HG02571 (cell line): ENCODE measurements around the gene RPS3.

Experiments used
- ATAC-seq: cut with Tn5 transposase; IDR thresholded peaks from one replicate; pipeline ENCODE4 v1.9.1; 2021; ENCODE audit warnings: mild to moderate bottlenecking, moderate library complexity; ENCODE audit not compliant: unreplicated experiment

Gene RPS3

DNA sequence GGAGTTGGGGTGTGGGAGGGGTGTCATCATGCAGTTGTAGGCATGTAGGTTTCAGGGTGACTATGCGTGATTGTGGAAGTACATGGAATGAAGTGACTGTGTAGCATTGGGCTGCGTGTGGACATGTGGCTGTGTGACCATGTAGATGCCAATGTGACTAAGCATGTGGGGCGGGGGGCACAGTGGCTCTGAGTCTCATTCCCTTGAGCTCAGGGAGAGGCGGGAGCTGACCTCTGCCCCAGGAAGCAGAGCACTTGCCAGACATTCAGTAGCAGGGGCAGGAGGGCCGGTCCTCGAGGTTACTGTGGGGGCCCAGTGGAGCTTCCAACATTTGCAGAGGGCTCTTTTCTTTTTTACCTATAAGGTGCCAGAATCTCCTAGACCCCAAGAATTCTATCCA, 34.1 kb downstream of the RPS3 start:
- no peak for ATAC-seq

DNA sequence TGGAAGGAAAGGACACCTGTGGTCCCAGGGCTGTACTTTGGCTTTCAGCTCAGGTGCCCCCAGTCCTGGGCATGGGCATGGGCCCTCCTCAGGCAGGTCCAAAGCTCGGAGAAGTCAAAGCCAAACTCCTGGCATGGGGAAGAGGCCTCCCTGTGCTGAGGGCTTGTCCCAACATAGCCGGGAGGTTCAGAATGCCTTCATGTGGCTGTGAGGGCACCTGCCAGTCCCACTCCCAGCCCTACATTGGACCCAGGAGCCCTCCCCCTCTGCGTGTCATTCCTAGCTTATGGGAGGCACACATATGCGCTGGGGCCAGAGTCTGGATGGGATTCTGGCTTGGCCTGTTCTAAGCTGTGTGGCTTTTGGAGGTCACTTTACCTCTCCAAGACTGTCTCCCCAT, 34.7 kb downstream of the RPS3 start:
- no peak for ATAC-seq

- ATAC-seq, result no peak
Measured at GRCh38 chr11:75434886-75435570, 35.7 kb downstream of the RPS3 start.

- ATAC-seq, result no peak
Measured at GRCh38 chr11:75435571-75435925, 36.2 kb downstream of the RPS3 start.

- no peak for ATAC-seq
Measured at GRCh38 chr11:75436806-75437205, 37.5 kb downstream of the RPS3 start.

GRCh38 chr11:75437966-75438659, 38.8 kb downstream of the RPS3 start:
- ATAC-seq, result no peak

DNA sequence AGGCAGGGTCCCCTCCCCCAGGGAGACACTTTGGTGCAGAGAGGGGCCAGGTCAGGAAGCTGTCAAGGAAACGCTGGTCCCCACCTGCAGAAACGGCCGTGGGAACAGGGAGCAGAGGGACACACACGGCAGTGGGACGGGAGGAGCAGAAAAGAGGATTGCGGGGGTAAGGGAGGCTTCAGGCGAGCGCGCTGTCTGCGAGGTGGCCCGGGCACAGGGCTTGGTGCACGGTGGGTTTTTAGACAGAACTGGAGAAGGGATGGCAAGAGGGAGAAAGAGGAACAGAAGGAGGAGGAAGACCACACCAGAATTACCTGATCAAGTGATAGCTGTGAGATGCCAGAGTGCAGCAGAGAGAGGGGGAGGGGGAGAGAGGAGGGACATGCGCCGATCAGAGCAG, 39.7 kb downstream of the RPS3 start:
- ATAC-seq, result no peak

DNA sequence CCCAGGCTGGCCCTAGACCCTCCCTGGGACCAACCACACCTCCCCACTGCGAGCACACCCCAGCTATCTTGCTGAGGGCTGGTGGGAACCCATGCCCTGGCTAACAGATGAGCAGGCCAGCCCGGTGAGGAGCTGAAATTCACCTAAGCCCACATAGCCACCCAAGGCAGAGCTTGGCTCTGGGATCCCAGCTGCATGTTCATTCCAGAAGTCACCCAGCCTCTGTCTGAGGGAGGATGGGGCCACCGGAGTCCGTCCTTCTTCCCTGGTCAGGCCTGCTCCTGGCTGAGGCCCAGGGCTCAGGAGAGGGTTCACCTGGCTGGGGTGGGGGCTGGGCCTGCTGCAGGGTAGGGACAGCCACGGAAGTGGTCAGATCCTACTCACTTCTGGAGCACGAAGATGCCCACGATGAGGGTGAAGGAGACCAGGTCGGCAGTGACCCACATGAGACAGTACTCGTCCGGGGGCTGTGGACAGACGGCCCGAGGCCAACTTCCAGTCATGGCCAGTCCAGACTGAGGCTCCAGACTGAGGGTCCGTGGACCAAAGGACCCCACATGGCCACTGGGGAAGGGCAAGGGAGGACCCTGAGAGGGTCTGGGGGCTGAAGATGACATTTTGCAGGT, 40.3 kb downstream of the RPS3 start:
- no peak for ATAC-seq

DNA sequence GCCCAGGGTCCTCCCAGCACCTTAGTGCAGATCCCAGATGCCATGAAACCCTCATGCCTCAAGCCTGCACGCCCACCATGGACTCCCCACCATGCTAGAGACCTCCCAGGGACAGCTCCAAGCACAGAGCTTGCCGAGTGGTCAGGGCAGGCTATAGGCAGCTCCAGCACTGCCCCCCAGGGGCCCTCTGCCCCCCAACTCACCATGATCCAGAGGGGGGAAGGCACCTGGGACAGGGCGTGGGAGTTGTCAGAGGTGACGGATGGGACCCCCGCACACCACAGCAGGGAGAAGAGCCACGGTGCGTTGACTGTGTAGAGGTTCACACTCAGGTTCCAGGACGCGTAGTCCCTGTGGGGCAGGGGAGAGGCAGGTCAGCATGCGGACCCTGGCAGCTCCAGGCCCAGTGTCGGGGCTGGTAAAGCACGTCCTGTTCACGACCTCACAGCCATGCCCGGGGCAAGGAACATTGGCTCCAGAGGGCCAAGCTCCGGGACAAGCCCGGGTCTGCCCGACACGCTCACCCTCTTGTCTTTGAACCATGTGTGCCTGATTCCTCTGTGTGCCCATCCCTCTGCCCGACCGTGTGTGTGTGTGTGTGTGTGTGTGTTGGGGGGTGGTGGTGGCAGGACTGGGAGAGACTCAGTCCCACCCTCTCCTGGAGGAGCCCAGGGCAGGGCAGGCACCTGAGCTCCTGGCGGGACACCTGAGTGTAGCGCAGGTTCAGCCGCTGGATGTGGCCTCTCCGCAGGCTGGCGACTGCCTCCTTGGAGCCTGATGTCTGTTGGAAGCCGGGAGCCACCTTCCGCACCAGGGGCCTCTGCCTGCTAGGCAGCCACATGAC, 41.9 kb downstream of the RPS3 start:
- ATAC-seq, result no peak

- no peak for ATAC-seq
Measured at GRCh38 chr11:75441804-75442132, 42.5 kb downstream of the RPS3 start.

- no peak for ATAC-seq
Measured at GRCh38 chr11:75442161-75442885, 43.0 kb downstream of the RPS3 start.

GRCh38 chr11:75443043-75443442, 43.7 kb downstream of the RPS3 start:
- ATAC-seq, result no peak

- no peak for ATAC-seq
Measured at GRCh38 chr11:75445315-75445953, 46.1 kb downstream of the RPS3 start.

DNA sequence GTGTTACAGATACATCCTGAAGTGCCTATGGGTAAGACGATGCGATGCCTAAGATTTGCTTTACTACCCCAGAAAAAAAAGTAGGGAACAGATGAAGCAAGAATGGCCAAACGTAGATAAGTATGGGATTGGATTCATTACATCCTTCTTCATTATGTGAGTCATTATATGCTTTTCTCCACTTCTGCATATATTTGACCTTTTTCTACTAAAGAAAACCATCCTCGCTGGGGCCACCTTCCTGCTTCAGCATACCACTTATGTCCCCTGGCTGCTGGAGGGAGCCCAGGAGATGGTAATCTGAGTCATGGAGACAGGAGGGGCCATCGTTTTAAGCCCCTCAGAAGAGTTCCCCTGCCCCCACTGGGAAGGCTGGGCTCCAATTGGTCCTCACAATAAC, 48.1 kb downstream of the RPS3 start:
- no peak for ATAC-seq

DNA sequence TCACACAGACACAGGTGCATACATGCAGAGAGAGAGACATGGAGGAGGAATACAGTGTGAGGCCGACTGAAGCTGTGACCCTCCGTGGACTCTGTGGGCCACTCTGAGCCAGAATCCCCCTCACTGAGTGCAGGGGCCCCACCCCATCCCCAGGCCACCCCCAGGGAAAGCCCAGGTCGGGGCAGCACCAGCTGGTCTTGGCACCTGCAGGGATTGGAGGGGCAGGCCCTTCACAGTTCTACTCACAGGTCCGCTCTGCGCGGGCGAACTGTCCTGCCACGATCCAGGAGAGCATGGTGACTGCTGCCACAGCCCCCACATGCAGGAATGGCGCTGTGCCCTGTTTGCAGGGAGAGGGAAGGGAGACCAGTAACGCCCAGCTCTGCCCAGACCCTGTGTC, 50.0 kb downstream of the RPS3 start:
- ATAC-seq, result no peak

- ATAC-seq, result no peak
Measured at GRCh38 chr11:75449776-75450175, 50.5 kb downstream of the RPS3 start.

DNA sequence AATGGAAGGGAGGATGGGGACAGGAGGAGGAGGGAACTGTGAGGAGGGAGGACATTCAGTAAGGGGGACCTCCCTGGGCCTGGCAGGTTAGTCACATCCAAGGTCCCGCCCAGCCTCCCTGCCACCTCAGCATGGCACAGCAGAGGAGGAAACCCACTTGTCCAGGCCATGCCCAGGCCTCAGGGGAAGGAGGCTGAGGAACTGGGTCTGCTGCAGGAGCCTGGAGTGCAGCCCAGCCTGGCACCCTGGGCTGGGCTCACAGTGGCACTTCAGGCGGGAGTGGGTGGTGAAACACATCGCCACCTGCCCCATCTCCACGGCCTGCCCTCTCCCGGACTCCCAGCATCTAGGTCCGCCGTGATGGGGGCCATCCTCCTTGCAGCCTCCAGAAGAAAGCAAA, 50.9 kb downstream of the RPS3 start:
- ATAC-seq, result no peak

DNA sequence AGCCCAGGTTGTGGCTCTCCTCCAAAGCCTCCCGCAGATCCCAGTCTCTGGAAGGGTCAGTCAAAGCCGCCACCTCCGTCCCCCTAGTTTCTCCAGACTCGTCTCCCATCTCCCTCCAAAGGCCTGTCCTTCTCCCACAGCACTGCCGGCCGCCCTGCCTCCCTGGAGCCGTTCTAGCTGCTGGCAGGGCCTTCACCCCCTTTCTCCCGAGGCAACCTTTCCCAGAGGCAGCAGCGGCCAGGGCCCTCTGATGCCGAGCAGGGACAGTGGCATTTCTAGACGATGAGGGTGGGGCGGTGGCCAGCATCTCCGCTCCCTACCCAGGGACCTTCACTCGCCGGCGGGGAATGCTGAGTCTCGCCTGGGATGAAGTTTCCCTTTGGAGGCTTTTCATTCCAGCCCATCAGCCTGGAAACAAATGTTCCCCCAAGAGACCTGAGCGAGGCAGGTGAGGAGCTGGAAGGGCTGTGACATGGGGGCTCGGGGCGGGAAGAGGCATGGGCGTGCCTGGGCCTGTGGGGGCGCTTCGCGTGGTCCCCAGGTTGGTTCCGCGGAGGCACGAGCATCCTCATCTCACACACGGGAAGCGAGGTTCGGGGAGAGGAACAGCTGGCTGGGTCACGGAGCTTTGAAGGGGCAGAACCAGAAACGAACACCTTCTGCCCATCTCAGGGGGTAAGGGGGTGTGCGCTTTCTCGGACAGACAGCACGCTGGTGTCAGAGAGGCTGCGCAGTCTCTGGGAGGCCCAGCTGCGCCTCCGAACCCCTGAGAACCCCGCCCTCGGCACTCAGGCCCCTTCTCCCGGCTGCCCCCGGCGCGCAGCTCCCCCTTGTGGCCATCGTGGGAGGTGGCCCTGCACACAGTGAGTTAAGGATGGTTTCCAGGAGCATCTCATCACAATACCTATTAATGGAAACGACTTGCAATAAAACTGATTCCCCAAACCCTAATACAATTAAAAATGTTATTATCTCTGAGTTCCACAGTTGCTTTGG, 51.8 kb downstream of the RPS3 start:
- no peak for ATAC-seq

- no peak for ATAC-seq
Measured at GRCh38 chr11:75453916-75454655, 54.8 kb downstream of the RPS3 start.
